Mesenchymal stem cell (in vitro differentiated cells and primary cell): ENCODE measurements around the gene ANKS1B.

Source experiments
- DNase-seq: peaks from one replicate; pipeline ENCODE4 v3.0.0-alpha.2; 2013
- H2AFZ ChIP-seq: one replicate; pipeline ENCODE4 v1.6.1; 2013; ENCODE audit warnings: low read depth, mild to moderate bottlenecking, control low read depth, inconsistent platforms, low read length, moderate library complexity
- H2AK5ac ChIP-seq: 2 replicates; pipeline ENCODE4 v1.6.1; 2013; ENCODE audit warnings: low read length, moderate library complexity, mild to moderate bottlenecking, inconsistent platforms; ENCODE audit not compliant: severe bottlenecking
- H2BK120ac ChIP-seq: one replicate; pipeline ENCODE4 v1.6.1; 2013; ENCODE audit warnings: low read depth, mild to moderate bottlenecking, inconsistent platforms, low read length, moderate library complexity
- H2BK12ac ChIP-seq, 2 experiments: one replicate each; pipeline ENCODE4 v1.6.1; 2013; ENCODE audit warnings: inconsistent platforms in 2 of 2, low read length in 2 of 2, mild to moderate bottlenecking in 2 of 2, moderate library complexity in 2 of 2, control low read depth in 1 of 2
- H2BK15ac ChIP-seq: one replicate; pipeline ENCODE4 v1.6.1; 2013; ENCODE audit warnings: mild to moderate bottlenecking, low read depth, inconsistent platforms; ENCODE audit not compliant: poor library complexity, severe bottlenecking
- H2BK5ac ChIP-seq: 2 replicates; pipeline ENCODE4 v1.6.1; 2013; ENCODE audit warnings: low read depth, mild to moderate bottlenecking, low read length, control low read depth, inconsistent platforms; ENCODE audit not compliant: poor library complexity, severe bottlenecking
- H3K14ac ChIP-seq, 2 experiments: one replicate each; pipeline ENCODE4 v1.6.1; 2013; ENCODE audit warnings: inconsistent platforms in 2 of 2, low read length in 2 of 2, control low read depth in 1 of 2, mild to moderate bottlenecking in 1 of 2, moderate library complexity in 1 of 2
- H3K18ac ChIP-seq, 2 experiments: one replicate each; pipeline ENCODE4 v1.6.1; 2013; ENCODE audit warnings: inconsistent platforms in 2 of 2, low read length in 2 of 2, control low read depth in 1 of 2, low read depth in 1 of 2, mild to moderate bottlenecking in 1 of 2
- H3K23ac ChIP-seq, 2 experiments: one replicate each; pipeline ENCODE4 v1.6.1; 2013; ENCODE audit warnings: inconsistent platforms in 2 of 2, low read length in 2 of 2, mild to moderate bottlenecking in 2 of 2, moderate library complexity in 2 of 2, control low read depth in 1 of 2
- H3K27ac ChIP-seq: 2 replicates; pipeline ENCODE4 v1.5.1; 2013; ENCODE audit warnings: mild to moderate bottlenecking, moderate library complexity, low read length, control low read depth, inconsistent platforms; ENCODE audit not compliant: poor library complexity, severe bottlenecking
- H3K27me3 ChIP-seq, 2 experiments: 2 replicates each; pipeline versions ENCODE4 v1.6.1 to v1.7.0; 2013; ENCODE audit warnings: low read length in 2 of 2, mild to moderate bottlenecking in 2 of 2, moderate library complexity in 2 of 2, control low read depth in 1 of 2, inconsistent platforms in 1 of 2; ENCODE audit not compliant: control insufficient read depth in 1 of 2, insufficient read depth in 1 of 2
- H3K36me3 ChIP-seq, 2 experiments: 2 replicates each; pipeline versions ENCODE4 v1.6.1 to v1.7.0; 2013; ENCODE audit warnings: low read length in 2 of 2, control low read depth in 1 of 2, inconsistent platforms in 1 of 2, low read depth in 1 of 2, mild to moderate bottlenecking in 1 of 2; ENCODE audit not compliant: insufficient read depth in 2 of 2, control insufficient read depth in 1 of 2
- H3K4ac ChIP-seq, 2 experiments: one replicate each; pipeline ENCODE4 v1.6.1; 2013; ENCODE audit warnings: inconsistent platforms in 2 of 2, low read length in 2 of 2, mild to moderate bottlenecking in 2 of 2, moderate library complexity in 2 of 2, control low read depth in 1 of 2, low read depth in 1 of 2
- H3K4me1 ChIP-seq: 2 replicates; pipeline ENCODE4 v1.6.1; 2013; ENCODE audit warnings: low read depth, low read length, control low read depth; ENCODE audit not compliant: control insufficient read depth, insufficient read depth
- H3K4me2 ChIP-seq: 2 replicates; pipeline ENCODE4 v1.6.1; 2013; ENCODE audit warnings: low read length, mild to moderate bottlenecking, inconsistent platforms; ENCODE audit not compliant: poor library complexity, severe bottlenecking
- H3K4me3 ChIP-seq, 2 experiments: 2 replicates each; pipeline versions ENCODE4 v1.5.1 to v1.7.0; 2013; ENCODE audit warnings: low read length in 2 of 2, mild to moderate bottlenecking in 2 of 2, control low read depth in 1 of 2, low read depth in 1 of 2; ENCODE audit not compliant: insufficient read depth in 1 of 2
- H3K79me1 ChIP-seq: replicated peaks from 2 replicates; pipeline ENCODE4 v1.6.1; 2013; ENCODE audit warnings: mild to moderate bottlenecking, control low read depth, low read length, inconsistent platforms; ENCODE audit not compliant: poor library complexity, severe bottlenecking
- H3K9ac ChIP-seq: 2 replicates; pipeline ENCODE4 v1.7.0; 2013; ENCODE audit warnings: mild to moderate bottlenecking, low read length, moderate library complexity
- H3K9me3 ChIP-seq: 2 replicates; pipeline ENCODE4 v1.7.0; 2013; ENCODE audit warnings: mild to moderate bottlenecking, low read length; ENCODE audit not compliant: control insufficient read depth
- H4K8ac ChIP-seq: one replicate; pipeline ENCODE4 v1.6.1; 2013; ENCODE audit warnings: inconsistent platforms, mild to moderate bottlenecking, low read length, moderate library complexity
- H4K91ac ChIP-seq: one replicate; pipeline ENCODE4 v1.6.1; 2013; ENCODE audit warnings: mild to moderate bottlenecking, low read length, inconsistent platforms
- WGBS: methylation state at CpG from one replicate; pipeline ENCODE4 v1.1.7; 2013; ENCODE audit warnings: mixed read lengths; 5-methylcytosine and 5-hydroxymethylcytosine counted together

Gene ANKS1B

GRCh38 chr12:99752740-99753139 lies 232.0 kb downstream of the ANKS1B start:
- H3K9me3 ChIP-seq = peaks cover 9% of the 10 kb centered on the region
- H3K9ac ChIP-seq = no peak overlapping the region
- no peak overlapping the region for H2BK120ac ChIP-seq
- no peak overlapping the region for H3K4me2 ChIP-seq
- H3K27ac ChIP-seq = no peak overlapping the region
- H3K4ac ChIP-seq = no peak overlapping the region
- no peak overlapping the region for H2BK15ac ChIP-seq
- H3K4me3 ChIP-seq = no peak overlapping the region
- no peaks in the 10 kb centered on the region for H3K36me3 ChIP-seq
- no peak overlapping the region for H4K8ac ChIP-seq
- H3K79me1 ChIP-seq = no peaks in the 10 kb centered on the region
- H3K14ac ChIP-seq = no peak overlapping the region
- H4K91ac ChIP-seq = no peak overlapping the region
- H3K18ac ChIP-seq = no peak overlapping the region
- no peak for DNase-seq
- H2BK5ac ChIP-seq = no peak overlapping the region
- H3K4me1 ChIP-seq = no peaks in the 10 kb centered on the region
- no peak overlapping the region for H3K23ac ChIP-seq
- H2AFZ ChIP-seq = no peak overlapping the region
- no peak overlapping the region for H2BK12ac ChIP-seq
- no peaks in the 10 kb centered on the region for H3K27me3 ChIP-seq
- H2AK5ac ChIP-seq = no peak overlapping the region

DNA sequence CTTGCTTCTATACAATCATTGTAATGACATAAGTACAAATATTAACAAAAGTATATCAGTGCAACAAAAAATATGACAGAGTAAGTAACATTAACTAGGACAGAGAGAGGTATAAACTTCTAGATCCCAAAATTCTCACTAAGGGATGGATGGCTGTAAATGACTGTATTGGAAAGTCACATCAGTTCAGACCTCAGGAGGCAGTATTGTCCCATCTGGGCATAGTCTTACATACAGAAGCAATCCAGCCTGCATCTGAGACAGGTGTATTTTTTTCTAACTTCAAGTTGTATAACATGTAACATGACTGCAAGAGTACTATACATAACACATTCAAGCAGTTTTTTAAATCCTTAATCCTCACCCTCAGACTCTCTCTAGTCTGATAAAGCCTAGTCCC lies 238.2 kb downstream of the ANKS1B start:
- no peak overlapping the region for H2BK5ac ChIP-seq
- H3K23ac ChIP-seq = no peak overlapping the region
- H3K4me3 ChIP-seq = no peak overlapping the region
- H4K91ac ChIP-seq = no peak overlapping the region
- no peak for DNase-seq
- no peak overlapping the region for H4K8ac ChIP-seq
- H3K27me3 ChIP-seq = no peaks in the 10 kb centered on the region
- no peaks in the 10 kb centered on the region for H3K4me1 ChIP-seq
- H2BK120ac ChIP-seq = no peak overlapping the region
- H3K9ac ChIP-seq = no peak overlapping the region
- H3K18ac ChIP-seq = no peak overlapping the region
- H2AFZ ChIP-seq = no peak overlapping the region
- H3K4me2 ChIP-seq = no peak overlapping the region
- no peak overlapping the region for H2AK5ac ChIP-seq
- no peak overlapping the region for H2BK15ac ChIP-seq
- no peak overlapping the region for H3K4ac ChIP-seq
- no peak overlapping the region for H3K27ac ChIP-seq
- no peaks in the 10 kb centered on the region for H3K36me3 ChIP-seq
- H3K79me1 ChIP-seq = no peaks in the 10 kb centered on the region
- no peaks in the 10 kb centered on the region for H3K9me3 ChIP-seq
- H2BK12ac ChIP-seq = no peak overlapping the region
- no peak overlapping the region for H3K14ac ChIP-seq

GRCh38 chr12:99745895-99746294 lies 238.8 kb downstream of the ANKS1B start:
- Histone ChIP-seq H3K4me3 (no peak overlapping the region), H3K9ac (no peak overlapping the region), H2BK120ac (no peak overlapping the region), H3K27ac (no peak overlapping the region), H2BK12ac (no peak overlapping the region), H2AK5ac (no peak overlapping the region), H3K4me1 (no peaks in the 10 kb centered on the region), H3K14ac (no peak overlapping the region), H2BK15ac (no peak overlapping the region), H4K8ac (no peak overlapping the region), H3K4me2 (no peak overlapping the region), H3K4ac (no peak overlapping the region), H2AFZ (no peak overlapping the region), H3K23ac (no peak overlapping the region), H3K36me3 (no peaks in the 10 kb centered on the region), H3K9me3 (no peaks in the 10 kb centered on the region), H4K91ac (no peak overlapping the region), H3K27me3 (no peaks in the 10 kb centered on the region), H3K18ac (no peak overlapping the region), H3K79me1 (no peaks in the 10 kb centered on the region), H2BK5ac (no peak overlapping the region)
- no peak for DNase-seq
- no CpG with 5 or more reads among the region's 2 CpGs for WGBS

- Histone ChIP-seq H2BK120ac (no peak overlapping the region), H3K18ac (no peak overlapping the region), H3K4me2 (no peak overlapping the region), H3K4me3 (no peak overlapping the region), H4K91ac (no peak overlapping the region), H2AK5ac (no peak overlapping the region), H3K4me1 (no peaks in the 10 kb centered on the region), H3K27ac (no peak overlapping the region), H2AFZ (no peak overlapping the region), H3K9ac (no peak overlapping the region), H2BK5ac (no peak overlapping the region), H3K27me3 (no peaks in the 10 kb centered on the region), H3K9me3 (no peaks in the 10 kb centered on the region), H3K23ac (no peak overlapping the region), H4K8ac (no peak overlapping the region), H2BK15ac (no peak overlapping the region), H3K79me1 (no peaks in the 10 kb centered on the region), H3K4ac (no peak overlapping the region), H3K36me3 (no peaks in the 10 kb centered on the region), H3K14ac (no peak overlapping the region), H2BK12ac (no peak overlapping the region)
- WGBS = no CpG with 5 or more reads among the region's 1 CpG
- no peak for DNase-seq
Observed at GRCh38 chr12:99745121-99745520, 239.6 kb downstream of the ANKS1B start.
